Astrocyte (in vitro differentiated cells and primary cell): Measurements from ENCODE around the gene TLR2. TPM values are rescaled to one million over a fixed set of nuclear protein-coding genes. Genes with fewer than 3 reads are reported as not detected.

ENCODE experiments used
- DNase-seq: peaks from one replicate; pipeline ENCODE4 v3.0.0-alpha.2; 2010; ENCODE audit warnings: low read depth
- FAIRE-seq: peaks from 2 replicates; lab custom pipeline; 2011; peaks lifted over from hg19 to GRCh38; lab: Jason Lieb, UNC
- H2AFZ ChIP-seq: 2 replicates; pipeline ENCODE4 v1.6.0; 2012; ENCODE audit warnings: low read depth, low read length, inconsistent platforms
- H3K27ac ChIP-seq: 2 replicates; pipeline ENCODE4 v1.5.1; 2011; ENCODE audit warnings: low read depth, low read length, inconsistent platforms
- H3K27me3 ChIP-seq: 2 replicates; pipeline ENCODE4 v1.6.0; 2011; ENCODE audit warnings: low read length, inconsistent platforms; ENCODE audit not compliant: insufficient read depth
- H3K36me3 ChIP-seq: 2 replicates; pipeline ENCODE4 v1.5.1; 2011; ENCODE audit warnings: low read length, inconsistent platforms; ENCODE audit not compliant: insufficient read depth
- H3K4me1 ChIP-seq: 2 replicates; pipeline ENCODE4 v1.5.1; 2011; ENCODE audit warnings: low read length, inconsistent platforms; ENCODE audit not compliant: insufficient read depth
- H3K4me2 ChIP-seq: 2 replicates; pipeline ENCODE4 v1.6.0; 2012; ENCODE audit warnings: low read length, inconsistent platforms
- H3K4me3 ChIP-seq: 2 replicates; pipeline ENCODE4 v1.5.1; 2011; ENCODE audit warnings: low read depth, mild to moderate bottlenecking, low read length, inconsistent platforms; ENCODE audit not compliant: insufficient read depth
- H3K79me2 ChIP-seq: 2 replicates; pipeline ENCODE4 v1.6.0; 2012; ENCODE audit warnings: mild to moderate bottlenecking, low read length, inconsistent platforms; ENCODE audit not compliant: insufficient read depth
- H3K9ac ChIP-seq: 2 replicates; pipeline ENCODE4 v1.6.0; 2012; ENCODE audit warnings: mild to moderate bottlenecking, low read length, inconsistent platforms
- H3K9me3 ChIP-seq: 2 replicates; pipeline ENCODE4 v1.5.1; 2012; ENCODE audit warnings: low read depth, mild to moderate bottlenecking, low read length, inconsistent platforms; ENCODE audit not compliant: insufficient read depth
- H4K20me1 ChIP-seq: 2 replicates; pipeline ENCODE4 v1.6.0; 2012; ENCODE audit warnings: low read length, inconsistent platforms; ENCODE audit not compliant: insufficient read depth
- H3K27ac Mint-ChIP-seq: one replicate; pipeline ENCODE4 v1.8.0; 2021; ENCODE audit warnings: mild to moderate bottlenecking, mixed read lengths; ENCODE audit not compliant: unreplicated experiment
- H3K27me3 Mint-ChIP-seq: one replicate; pipeline ENCODE4 v1.8.0; 2021; ENCODE audit warnings: low read depth, mixed read lengths; ENCODE audit not compliant: unreplicated experiment
- H3K36me3 Mint-ChIP-seq: one replicate; pipeline ENCODE4 v1.8.0; 2021; ENCODE audit warnings: low read depth, mixed read lengths; ENCODE audit not compliant: unreplicated experiment
- H3K4me1 Mint-ChIP-seq: one replicate; pipeline ENCODE4 v1.8.0; 2021; ENCODE audit warnings: low read depth, mixed read lengths; ENCODE audit not compliant: unreplicated experiment
- H3K4me3 Mint-ChIP-seq: one replicate; pipeline ENCODE4 v1.8.0; 2021; ENCODE audit warnings: mild to moderate bottlenecking, moderate library complexity, mixed read lengths; ENCODE audit not compliant: unreplicated experiment
- H3K9me3 Mint-ChIP-seq: one replicate; pipeline ENCODE4 v1.8.0; 2021; ENCODE audit warnings: mild to moderate bottlenecking, mixed read lengths; ENCODE audit not compliant: unreplicated experiment
- CTCF ChIP-seq: IDR thresholded peaks from 2 replicates; pipeline ENCODE4 v1.5.1; 2011; ENCODE audit warnings: low read depth, mild to moderate bottlenecking, inconsistent platforms, low read length, moderate library complexity; ENCODE audit not compliant: insufficient read depth
- EZH2 ChIP-seq: IDR thresholded peaks from 2 replicates; pipeline ENCODE4 v1.6.1; 2012; ENCODE audit warnings: mild to moderate bottlenecking, low read length, inconsistent platforms; ENCODE audit not compliant: insufficient read depth
- total RNA-seq: library from RNA; stranded (reverse); gene quantifications from 2 replicates; pipeline ENCODE4 v1.2.1, GENCODE V29; 2021

TLR2 gene
- total RNA-seq, 1 donor from 2014 or later, result 0.79 TPM

DNA sequence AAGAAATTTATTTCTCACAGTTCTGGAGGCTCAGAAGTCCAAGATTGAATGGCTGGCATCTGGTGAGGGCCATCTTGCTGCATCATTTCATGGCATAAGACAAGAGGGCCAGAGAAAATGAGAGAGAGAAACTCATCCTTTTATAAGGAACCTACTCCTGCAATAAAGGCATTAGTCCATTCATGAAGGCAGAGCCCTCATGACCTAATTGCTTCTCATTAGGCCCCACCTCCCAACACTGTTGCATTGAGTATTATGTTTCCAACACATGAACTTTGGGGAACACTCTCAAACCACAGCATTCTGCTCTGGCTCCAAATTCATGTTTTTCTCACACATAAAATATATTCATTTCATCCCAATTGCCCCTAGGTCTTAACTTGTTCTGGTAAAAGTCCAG, 61.6 kb downstream of the TLR2 start:
- Histone ChIP-seq H3K4me1 (peaks cover 5% of the 10 kb centered on the region), H2AFZ (no peak overlapping the region), H3K36me3 (no peaks in the 10 kb centered on the region), H3K9me3 (no peaks in the 10 kb centered on the region), H3K79me2 (no peaks in the 10 kb centered on the region), H3K9ac (no peak overlapping the region), H3K27ac (no peak overlapping the region), H4K20me1 (no peaks in the 10 kb centered on the region), H3K4me3 (no peak overlapping the region), H3K4me2 (no peak overlapping the region), H3K27me3 (no peaks in the 10 kb centered on the region)
- TF ChIP-seq EZH2 (no peak), CTCF (no peak)
- H3K36me3 Mint-ChIP-seq, result no peaks in the 10 kb centered on the region
- peaks cover 6% of the 10 kb centered on the region for H3K4me1 Mint-ChIP-seq
- no peaks in the 10 kb centered on the region for H3K27me3 Mint-ChIP-seq
- no peak for FAIRE-seq
- H3K4me3 Mint-ChIP-seq, result no peak overlapping the region
- H3K9me3 Mint-ChIP-seq, result no peaks in the 10 kb centered on the region
- H3K27ac Mint-ChIP-seq, result no peak overlapping the region
- no peak for DNase-seq

GRCh38 chr4:153747406-153747955, 63.4 kb downstream of the TLR2 start:
- Histone ChIP-seq H2AFZ (no peak overlapping the region), H3K4me1 (peaks cover 5% of the 10 kb centered on the region), H3K9me3 (no peaks in the 10 kb centered on the region), H3K27me3 (no peaks in the 10 kb centered on the region), H3K79me2 (no peaks in the 10 kb centered on the region), H3K4me2 (no peak overlapping the region), H3K4me3 (no peak overlapping the region), H3K9ac (no peak overlapping the region), H3K36me3 (no peaks in the 10 kb centered on the region), H4K20me1 (no peaks in the 10 kb centered on the region), H3K27ac (no peak overlapping the region)
- H3K27me3 Mint-ChIP-seq, result peaks cover 2% of the 10 kb centered on the region
- peaks cover 6% of the 10 kb centered on the region for H3K4me1 Mint-ChIP-seq
- DNase-seq, result no peak
- FAIRE-seq, result no peak
- no peak overlapping the region for H3K27ac Mint-ChIP-seq
- no peaks in the 10 kb centered on the region for H3K9me3 Mint-ChIP-seq
- H3K36me3 Mint-ChIP-seq, result no peaks in the 10 kb centered on the region
- H3K4me3 Mint-ChIP-seq, result no peak overlapping the region
- no peak for TF ChIP-seq EZH2
- no peak for TF ChIP-seq CTCF

DNA sequence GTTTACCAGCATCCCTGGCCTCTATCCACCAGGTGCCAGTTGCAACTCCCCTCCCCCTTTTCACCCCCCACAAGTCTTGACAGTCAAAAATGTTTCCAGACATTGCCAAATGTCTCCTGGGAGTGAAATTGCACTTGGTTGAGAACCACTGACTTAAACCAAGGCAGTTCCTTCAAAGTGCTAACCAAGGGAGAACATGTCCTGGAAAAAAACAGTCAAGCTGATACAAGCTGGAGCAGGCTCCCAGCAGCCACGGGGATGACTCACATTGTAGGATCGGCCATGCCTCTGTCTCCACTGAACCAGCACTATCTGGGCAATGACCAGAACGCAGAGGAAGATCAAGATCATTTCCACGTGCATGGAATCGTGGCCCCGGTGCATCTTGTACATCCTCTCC, 64.3 kb downstream of the TLR2 start:
- Mint-ChIP-seq H3K4me1 (peaks cover 6% of the 10 kb centered on the region), H3K27me3 (peaks cover 2% of the 10 kb centered on the region), H3K27ac (peak overlapping the region; percentile 88), H3K36me3 (no peaks in the 10 kb centered on the region), H3K4me3 (no peak overlapping the region), H3K9me3 (no peaks in the 10 kb centered on the region)
- Histone ChIP-seq H3K27ac (no peak overlapping the region), H3K4me3 (no peak overlapping the region), H3K79me2 (no peaks in the 10 kb centered on the region), H3K27me3 (no peaks in the 10 kb centered on the region), H2AFZ (no peak overlapping the region), H3K9ac (no peak overlapping the region), H3K4me1 (peaks cover 5% of the 10 kb centered on the region), H3K9me3 (no peaks in the 10 kb centered on the region), H4K20me1 (no peaks in the 10 kb centered on the region), H3K4me2 (peak overlapping the region; percentile 4), H3K36me3 (no peaks in the 10 kb centered on the region)
- peak; percentile 70 for DNase-seq
- peak; percentile 56 for FAIRE-seq
- TF ChIP-seq EZH2 (no peak), CTCF (no peak)
